NT2/D1 (cell line): ENCODE measurements around the gene TMPRSS4.

ENCODE experiments used
- SUZ12 ChIP-seq: IDR thresholded peaks from 2 replicates; pipeline ENCODE4 v1.6.1; 2011; ENCODE audit not compliant: insufficient read length, insufficient read depth; ENCODE audit errors: extremely low read depth
- YY1 ChIP-seq: IDR thresholded peaks from 2 replicates; pipeline ENCODE4 v1.6.1; 2011; ENCODE audit not compliant: insufficient read length, insufficient read depth
- ZNF274 ChIP-seq: IDR thresholded peaks from 2 replicates; pipeline ENCODE4 v1.6.1; 2011; ENCODE audit warnings: mild to moderate bottlenecking, low read depth, low read length

- TF ChIP-seq SUZ12 (no peak), YY1 (no peak), ZNF274 (no peak)
Measured at GRCh38 chr11:118074785-118075184, 2.1 kb upstream of the TMPRSS4 start.
